GM18511 (cell line): ENCODE data around the gene DOCK2.
"Not testable (repeated sequence)": the region's sequence is repeated elsewhere in the genome, so short reads cannot be mapped to it uniquely, and the experiment has no call there.

Experiments
- ATAC-seq: cut with Tn5 transposase; IDR thresholded peaks from one replicate; pipeline ENCODE4 v1.9.1; 2021; ENCODE audit warnings: mild to moderate bottlenecking, moderate library complexity; ENCODE audit not compliant: unreplicated experiment

DOCK2 gene

GRCh38 chr5:169636477-169637084, 494 bp upstream of the DOCK2 start:
- no peak for ATAC-seq

DNA sequence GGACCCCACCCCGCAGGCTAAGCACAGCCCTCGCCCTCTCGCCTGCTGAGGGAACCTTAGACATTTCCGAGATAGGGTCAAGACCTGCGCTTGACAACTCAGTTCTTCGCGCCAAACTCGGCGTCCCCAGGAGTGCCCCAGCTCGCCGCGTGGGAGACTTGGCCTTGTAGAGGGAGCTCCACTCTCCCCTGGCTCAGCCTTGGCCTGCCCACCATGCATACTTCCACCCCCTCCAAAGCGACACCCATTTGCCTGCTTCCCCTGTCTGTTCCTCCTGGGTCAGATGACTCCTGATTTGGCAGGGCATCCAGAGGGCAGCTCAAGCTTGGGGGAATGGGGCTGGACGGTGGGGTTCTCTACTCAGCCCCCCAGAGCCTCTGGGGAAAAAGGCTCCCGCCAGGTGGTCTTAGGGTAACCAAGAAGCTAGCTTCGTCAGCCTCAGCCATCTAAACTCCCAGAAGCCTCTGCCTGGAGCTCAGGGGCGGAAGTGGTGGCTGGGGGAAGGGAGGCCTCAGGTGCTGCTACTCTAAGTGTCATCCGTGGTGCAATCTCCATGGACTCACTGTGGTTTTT, 560 bp downstream of the DOCK2 start:
- ATAC-seq, result peak; percentile 73

DNA sequence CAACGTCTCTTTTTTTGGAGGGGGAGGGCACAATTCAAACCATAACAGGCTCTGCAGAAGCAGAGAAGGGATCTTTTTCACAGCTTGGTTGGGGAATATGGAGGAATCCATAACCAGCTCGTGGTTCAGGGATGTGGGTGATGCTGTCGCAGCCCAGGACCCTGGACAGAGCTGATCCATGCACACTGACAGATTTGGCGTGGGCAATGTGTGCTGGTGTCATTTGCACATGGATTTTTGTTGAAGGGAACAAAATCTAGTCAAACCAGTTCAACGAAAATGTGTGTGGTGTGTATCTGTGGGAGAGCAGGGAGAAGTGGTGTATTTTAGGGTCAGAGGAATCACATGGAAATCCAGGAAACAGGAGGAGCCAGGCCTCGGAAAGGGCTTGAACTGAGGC, 4.2 kb downstream of the DOCK2 start:
- no peak for ATAC-seq

- no peak for ATAC-seq
These were observed 9.8 kb downstream of the DOCK2 start for GRCh38 chr5:169646856-169647255.

GRCh38 chr5:169647566-169647965, 10.5 kb downstream of the DOCK2 start:
- ATAC-seq, result peak; percentile 49

DNA sequence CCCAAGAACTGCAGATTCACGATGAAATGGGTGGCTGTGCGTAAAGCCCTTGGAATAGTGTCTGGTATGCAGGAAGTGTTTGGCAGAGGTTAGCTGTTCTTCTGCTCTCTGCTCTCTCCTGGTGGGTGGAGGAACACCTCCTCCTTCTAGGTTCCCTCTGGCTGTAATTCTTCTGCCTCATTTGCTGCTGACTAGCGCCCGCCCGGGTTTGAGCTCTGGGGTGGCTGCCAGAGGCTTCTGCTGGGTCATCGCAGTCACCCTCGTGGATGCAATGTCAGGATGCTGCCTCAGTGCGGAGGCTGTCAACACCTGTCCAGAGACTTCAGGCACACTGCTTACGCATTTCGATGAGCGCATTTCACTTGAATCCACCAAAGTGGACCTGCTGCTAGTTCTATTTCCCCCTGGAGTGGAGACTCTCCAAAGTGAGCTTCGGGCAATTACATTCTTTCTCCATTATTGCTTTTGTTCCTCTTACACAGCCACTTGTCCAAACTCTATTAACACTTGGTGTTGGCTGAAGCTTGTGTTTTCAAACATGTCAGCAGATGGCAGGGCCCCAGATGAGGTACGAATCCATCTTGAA, 11.7 kb downstream of the DOCK2 start:
- no peak for ATAC-seq

DNA sequence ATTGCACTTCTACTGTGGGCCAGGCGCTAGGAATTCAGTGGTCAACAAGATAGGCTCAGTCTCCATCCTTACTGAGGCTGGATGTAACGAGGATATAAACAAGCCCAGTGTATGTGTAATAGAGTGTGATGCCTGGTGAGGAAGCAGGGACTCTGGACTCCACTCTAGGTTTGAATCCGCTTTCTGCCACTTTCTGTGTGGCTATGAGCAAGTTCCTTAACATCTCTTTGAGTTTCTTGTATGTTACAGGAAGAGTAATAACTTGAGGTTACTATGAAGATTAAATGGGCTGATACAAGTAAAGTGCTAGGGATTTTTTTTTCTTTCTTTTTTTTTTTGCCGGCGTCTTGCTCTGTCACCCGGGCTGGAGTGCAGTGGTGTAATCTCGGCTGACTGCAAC, 12.4 kb downstream of the DOCK2 start:
- no peak for ATAC-seq

DNA sequence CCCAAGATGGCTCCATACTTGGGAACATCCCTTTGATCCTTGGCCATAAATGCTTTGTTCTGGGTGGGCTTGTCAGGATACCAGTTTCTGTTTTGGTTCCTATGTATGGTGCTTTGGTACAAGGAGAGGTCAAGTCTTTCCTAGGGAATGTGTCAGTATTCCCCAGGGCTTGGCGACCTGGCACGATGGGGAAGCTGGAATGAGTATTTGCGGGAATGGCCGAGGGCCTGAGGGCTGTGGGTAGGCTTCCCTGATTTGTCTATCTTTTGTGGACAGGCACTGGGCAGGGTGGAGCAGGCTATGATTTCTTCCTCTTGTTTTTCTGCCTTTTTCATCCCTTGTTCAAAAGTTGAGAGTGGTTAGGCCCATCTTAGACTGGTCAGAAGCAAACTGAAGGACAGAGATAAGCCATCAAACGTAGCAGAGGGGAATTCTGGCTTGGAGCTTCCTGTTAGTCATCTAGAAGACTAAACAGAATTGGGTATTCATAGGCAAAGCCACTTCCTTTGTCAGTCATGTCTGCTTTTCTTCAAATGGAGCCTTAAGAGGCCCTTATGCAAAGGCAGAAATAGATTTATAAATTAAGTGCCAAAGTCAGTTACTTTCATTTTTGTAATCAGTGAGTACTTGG, 13.7 kb downstream of the DOCK2 start:
- peak; percentile 67 for ATAC-seq

DNA sequence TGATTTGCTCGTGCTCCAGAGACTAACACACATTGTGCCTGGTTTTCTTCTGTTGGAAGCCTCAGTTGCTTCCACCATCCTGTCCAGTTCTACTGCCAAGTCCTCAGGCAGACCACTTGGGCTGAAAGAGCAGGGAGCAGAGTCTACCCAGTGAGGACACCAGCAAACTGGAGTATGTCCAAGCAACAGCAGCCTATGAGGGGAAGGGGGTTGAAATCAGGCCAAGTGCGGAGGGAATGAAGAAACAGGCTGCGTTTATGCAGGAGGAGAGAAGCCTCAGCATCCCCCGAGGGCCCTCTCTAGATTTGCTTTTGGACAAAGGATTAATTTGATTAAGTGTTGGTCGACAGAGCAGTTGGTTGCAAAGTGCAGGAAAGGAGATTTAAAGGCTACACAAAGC, 14.5 kb downstream of the DOCK2 start:
- ATAC-seq, result no peak

GRCh38 chr5:169652057-169652456, 15.0 kb downstream of the DOCK2 start:
- no peak for ATAC-seq

GRCh38 chr5:169653091-169653490, 16.0 kb downstream of the DOCK2 start:
- no peak for ATAC-seq

GRCh38 chr5:169655353-169655752, 18.3 kb downstream of the DOCK2 start:
- ATAC-seq, result no peak

GRCh38 chr5:169656125-169656901, 19.2 kb downstream of the DOCK2 start:
- peak; percentile 69 for ATAC-seq

DNA sequence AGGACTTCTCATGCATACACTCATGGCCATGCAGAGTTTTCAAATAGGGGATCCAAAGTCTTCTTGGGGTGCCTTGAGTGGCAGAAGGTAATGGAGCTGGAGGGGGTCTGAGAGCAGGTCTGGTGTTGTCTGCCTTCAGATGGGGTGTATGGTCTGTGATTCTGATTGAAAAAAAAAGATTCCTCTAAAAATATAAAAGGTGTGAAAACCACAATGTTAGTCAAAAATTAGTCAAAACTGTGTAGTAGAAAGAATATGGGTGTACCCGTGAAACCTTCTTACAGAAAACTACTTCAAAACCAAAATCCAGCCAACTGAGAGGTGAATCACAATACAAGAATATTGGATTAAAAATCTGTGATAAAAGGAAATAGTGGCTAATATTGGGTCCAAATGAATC, 20.1 kb downstream of the DOCK2 start:
- peak; percentile 53 for ATAC-seq

DNA sequence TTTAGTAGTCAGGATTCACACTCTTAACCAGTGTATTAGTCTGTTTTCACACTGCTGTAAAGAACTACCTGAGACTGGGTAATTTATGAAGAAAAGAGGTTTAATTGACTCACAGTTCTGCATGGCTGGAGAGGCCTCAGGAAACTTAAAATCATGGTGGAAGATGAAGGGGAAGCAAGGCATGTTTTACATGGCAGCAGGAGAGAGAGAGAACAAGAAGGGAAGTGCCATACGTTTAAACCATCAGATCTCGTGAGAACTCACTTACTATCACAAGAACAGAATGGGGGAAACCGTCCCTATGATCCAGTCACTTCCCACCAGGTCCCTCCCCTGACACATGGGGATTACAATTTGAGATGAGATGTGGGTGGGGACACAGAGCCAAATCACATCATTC, 25.4 kb downstream of the DOCK2 start:
- not testable (repeated sequence) for ATAC-seq

GRCh38 chr5:169663537-169663936, 26.5 kb downstream of the DOCK2 start:
- no peak for ATAC-seq

DNA sequence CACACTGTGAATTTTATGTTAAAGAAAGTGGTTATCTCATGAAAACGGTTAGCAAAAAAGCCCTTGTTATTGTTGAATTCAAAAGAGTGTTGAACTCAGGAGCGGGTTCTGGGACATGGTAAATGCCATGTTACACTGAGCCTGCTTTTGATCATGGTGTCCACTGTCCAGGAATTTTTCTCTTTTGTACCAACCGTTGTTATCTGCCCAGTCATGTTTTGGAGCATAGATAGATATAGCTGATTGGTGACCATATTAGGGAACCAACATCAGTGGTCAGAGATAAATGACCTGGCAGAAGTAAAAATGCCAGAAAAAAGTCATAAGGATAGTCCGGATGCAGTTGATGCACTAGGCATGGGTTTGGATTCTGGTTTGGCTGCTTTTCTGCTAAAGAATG, 29.3 kb downstream of the DOCK2 start:
- ATAC-seq, result no peak

GRCh38 chr5:169667896-169668674, 31.0 kb downstream of the DOCK2 start:
- no peak for ATAC-seq

DNA sequence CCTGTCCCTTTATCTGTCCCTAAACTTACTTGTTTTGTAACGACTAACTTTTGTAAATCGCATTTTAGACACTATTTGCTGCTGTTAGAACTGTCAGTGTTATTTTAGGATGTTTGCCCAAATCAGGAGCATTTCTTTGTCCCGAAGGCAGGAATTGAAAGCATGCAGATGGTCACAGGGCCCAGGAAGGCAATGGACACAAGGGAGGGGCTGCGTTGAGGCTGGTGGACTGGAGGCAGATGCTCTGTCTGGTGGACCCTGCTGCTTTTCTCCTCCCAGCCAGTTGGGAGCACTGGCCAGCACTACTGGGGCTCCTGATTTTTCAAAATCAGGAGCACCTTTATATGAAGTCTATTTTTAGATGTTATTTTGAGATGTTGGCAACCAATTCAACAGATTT, 31.7 kb downstream of the DOCK2 start:
- ATAC-seq, result no peak

DNA sequence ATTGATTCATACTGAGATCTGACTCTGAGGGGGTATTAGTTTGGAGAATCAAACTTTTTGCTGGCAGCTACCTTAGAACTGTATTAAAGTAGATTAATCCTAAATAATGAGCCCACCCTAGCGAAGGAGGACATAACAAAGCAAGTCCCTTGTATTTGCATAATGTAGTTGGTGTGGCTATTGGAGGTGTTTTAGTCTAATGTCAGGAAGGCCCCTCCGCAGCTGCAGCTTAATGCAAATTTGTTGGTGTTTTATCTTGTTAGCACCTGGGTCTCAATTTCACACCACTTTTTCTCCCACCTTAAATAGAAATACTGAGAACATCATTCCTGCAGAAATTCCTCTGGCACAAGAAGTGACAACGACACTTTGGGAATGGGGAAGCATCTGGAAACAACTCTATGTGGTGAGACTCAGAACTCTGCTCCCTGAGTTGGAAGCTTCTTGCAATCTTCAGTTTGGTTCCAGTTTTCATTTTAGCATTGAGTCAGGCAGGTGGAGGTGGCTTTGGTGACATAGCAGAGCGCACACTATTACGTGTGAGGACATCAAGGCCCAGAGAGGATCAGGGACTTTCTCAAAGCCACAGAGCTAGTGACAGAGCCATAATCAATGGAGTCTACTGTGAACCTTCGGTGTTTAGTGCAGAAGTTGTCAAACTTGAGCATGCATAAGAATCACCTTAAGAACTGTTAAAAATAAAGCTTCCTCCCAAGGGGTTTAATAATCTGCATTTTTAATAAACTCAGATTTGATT, 33.9 kb downstream of the DOCK2 start:
- ATAC-seq, result peak; percentile 98
